Iris pigment epithelial cell (primary cell): Measurements from ENCODE around the gene COL6A3.
A peak's percentile ranks its signal among the peaks of the same experiment; 100 is the strongest.

Source experiments
- DNase-seq: peaks from one replicate; pipeline ENCODE4 v3.0.0-alpha.2; 2011; ENCODE audit warnings: low read depth

COL6A3 gene

DNA sequence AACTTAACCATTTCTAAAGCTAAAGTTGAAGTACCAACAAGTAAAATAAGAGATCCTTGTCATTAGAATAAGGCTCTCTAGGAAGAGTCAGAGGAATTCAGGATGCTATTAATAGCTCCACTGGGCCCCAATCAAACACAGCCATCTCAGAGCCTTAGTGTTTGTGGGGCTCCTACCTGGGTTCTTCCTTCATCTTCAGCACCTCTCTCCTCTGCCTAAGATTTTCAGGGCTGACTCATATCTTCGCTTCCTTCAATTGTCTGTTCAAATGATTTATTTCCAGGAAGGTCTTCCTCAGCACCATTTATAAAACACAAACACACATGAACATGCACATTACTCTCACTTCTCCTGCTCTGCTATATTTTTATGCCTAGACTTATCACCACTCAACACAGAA is 119.5 kb downstream of the COL6A3 start:
- no peak for DNase-seq

DNA sequence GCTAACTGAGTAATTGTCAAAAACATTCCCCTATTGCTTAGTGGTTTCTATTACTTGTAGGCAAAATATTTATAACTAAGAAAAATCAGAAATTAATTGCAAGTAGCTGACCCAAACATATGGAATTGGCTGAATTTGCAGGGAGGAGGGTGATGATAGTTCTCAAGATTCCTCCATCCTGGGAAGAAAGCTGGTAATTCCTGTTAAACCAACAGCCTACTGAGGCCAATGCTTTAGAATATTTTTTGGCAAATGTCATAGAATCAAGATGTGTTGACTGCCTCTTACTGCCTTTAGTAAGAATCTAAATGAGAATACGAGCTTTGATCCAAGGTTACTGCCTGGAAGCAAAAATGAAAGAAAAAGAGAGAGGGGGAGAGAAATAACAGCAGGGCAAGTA is 120.0 kb downstream of the COL6A3 start:
- DNase-seq, result no peak

DNA sequence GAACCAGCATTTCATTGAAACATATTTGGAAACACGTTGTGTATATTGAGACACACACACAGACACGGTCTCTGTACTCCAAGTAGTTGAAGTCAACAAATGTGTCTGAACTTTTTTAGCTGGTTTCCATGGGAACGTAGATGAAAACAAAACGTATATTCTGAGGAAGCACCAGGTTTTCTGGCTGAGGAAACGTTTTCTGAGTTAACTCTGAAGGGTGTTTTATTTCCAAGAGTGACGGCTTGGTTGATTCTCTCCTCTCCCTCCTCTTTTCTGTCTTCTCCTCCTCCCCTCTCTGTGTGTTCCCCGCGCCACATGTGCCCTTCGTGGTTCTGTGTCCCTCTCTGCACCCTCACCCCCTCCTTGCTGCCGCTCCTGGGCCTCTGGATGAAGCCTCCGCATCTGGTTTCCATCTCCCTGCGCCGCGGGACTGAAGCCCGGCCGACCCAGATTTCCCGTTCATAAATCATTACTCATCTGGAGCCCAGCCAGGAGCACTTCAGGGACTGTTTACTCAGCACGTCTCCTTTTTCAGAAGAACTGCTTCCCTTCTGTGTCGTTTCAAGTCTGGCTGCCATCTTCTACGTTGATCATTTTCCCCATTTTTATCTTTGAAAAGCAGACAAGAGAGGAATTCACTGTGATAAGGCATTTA is 122.7 kb downstream of the COL6A3 start:
- DNase-seq, result peak; percentile 99

- peak; percentile 61 for DNase-seq
Observed at GRCh38 chr2:237290261-237290660, 123.7 kb downstream of the COL6A3 start.

GRCh38 chr2:237289139-237289538 is 124.8 kb downstream of the COL6A3 start:
- DNase-seq, result no peak

DNA sequence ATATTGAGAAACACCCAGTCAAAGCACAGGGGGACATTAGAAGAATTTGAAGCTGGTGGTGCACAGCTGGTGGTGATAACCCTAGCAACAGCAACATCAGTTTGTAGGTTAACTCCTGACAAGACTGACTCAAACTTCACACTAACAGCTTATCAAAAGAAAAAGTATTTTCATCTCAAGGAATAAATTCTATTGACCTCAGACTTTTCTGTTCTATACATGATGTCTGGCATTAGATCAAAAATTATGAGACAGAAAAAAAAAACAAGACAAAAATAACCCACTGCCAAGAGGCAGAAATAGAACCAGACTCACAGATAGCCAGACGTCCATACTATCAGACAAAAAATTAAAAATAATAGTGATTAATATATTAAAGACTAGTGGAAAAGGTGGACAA is 126.1 kb downstream of the COL6A3 start:
- no peak for DNase-seq

DNA sequence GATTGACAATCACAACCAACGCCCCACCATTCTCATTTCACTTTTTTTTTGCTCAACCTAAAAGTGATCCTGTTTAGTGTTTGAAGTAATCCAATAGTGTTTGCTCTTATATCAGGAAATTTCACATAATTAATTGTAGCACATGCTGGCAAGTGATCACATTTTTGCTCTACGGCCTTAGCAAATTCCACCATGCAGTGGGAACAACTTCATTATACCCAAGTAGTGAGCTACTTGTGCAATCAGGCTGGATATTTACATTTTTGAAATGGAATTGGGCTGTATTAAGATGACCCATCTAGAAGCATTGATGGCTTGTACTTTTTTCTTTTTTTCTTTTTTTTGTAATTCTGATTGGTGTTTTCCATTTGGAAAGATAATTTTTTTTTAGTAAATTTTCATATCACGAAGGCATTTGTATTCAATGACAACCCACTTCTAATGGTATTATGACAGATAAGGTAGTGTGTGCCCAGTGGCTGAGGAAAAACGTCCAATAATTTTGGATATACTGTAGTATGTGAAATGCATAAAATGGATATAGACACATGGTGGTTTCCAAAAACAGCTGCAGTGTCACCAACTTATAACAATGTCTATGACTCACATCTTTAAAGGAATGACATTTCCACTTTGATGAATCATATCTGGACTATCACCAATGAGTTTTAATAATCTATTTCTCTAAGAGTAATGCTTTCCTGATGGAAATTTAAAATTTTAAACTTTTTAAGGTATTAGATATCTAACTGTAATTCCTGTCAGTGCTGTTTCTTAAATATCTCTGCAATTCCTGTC is 130.6 kb downstream of the COL6A3 start:
- DNase-seq, result no peak

GRCh38 chr2:237282568-237283128 is 131.3 kb downstream of the COL6A3 start:
- DNase-seq, result no peak

DNA sequence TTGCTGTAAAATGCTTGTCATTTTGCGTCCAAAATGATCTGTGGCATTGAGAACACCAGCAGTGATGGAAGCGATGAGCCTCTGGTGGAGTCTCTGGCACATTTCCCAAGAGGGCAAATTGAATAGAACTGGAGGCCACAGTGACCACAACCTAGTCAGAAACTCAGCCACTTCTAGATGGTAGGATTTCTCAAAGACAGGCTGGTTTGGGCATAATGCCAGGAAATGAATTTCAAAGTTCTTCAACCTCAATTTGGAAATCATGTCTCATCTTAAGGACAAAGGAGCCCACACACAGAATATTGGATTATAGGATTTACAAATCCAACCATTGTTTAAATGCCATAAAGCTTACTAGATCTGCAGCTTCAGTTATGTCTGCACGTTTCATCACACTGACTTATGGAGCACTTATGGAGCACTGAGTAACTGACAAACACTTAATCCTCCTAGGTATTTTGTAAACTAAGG is 132.1 kb downstream of the COL6A3 start:
- peak; percentile 96 for DNase-seq

GRCh38 chr2:237280939-237281338 is 133.0 kb downstream of the COL6A3 start:
- DNase-seq, result no peak

- peak; percentile 97 for DNase-seq
Observed at GRCh38 chr2:237280229-237280628, 133.7 kb downstream of the COL6A3 start.

- DNase-seq, result no peak
Observed at GRCh38 chr2:237279012-237279768, 134.8 kb downstream of the COL6A3 start.

DNA sequence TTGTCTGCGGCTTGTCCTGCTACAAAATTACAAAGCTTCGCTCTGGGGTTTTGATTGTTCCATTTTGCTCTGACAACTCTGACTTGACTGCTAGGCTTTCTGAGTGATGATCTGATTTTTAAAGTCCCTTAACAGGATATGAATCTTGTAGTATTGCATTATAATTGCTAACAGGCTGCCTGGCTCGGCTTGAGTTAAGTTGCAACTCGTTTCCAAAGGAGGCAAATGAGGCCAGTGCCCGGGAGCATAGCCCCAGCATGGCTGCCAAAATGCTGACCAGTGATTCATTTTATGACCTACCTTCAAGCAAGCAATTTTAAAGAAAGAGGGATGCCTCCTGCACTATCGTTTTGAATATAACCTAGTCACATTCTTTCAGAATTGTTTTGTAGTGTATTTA is 135.4 kb downstream of the COL6A3 start:
- DNase-seq, result peak; percentile 72

GRCh38 chr2:237276716-237277490 is 137.1 kb downstream of the COL6A3 start:
- DNase-seq, result no peak
